Ovary (tissue), 3 donors: ENCODE results near the gene SDR42E2.

ENCODE experiments used
- EP300 ChIP-seq: sonication (generic); formaldehyde crosslinking; IDR thresholded peaks from one replicate; pipeline ENCODE4 v1.6.1; 2017; ENCODE audit warnings: antibody characterized with exemption
- POLR2A ChIP-seq: fragments of 450-650 bp; IDR thresholded peaks from one replicate; pipeline ENCODE4 v1.6.1; 2017; ENCODE audit warnings: antibody characterized with exemption, mild to moderate bottlenecking, moderate library complexity
- TF ChIP-seq, protein P1 (sequence below), 3 donors: fragments of 450-650 bp in 2 of 3; fragments of 200-600 bp in 1 of 3; IDR thresholded peaks; one replicate each; pipeline versions ENCODE4 v1.5.1 to v1.8.0; 2016 to 2022; ENCODE audit warnings: antibody characterized with exemption in 3 of 3, mild to moderate bottlenecking in 1 of 3
- donor health status: DM: no; HTN: no; CAD: no.

- TF ChIP-seq, protein P1, sequence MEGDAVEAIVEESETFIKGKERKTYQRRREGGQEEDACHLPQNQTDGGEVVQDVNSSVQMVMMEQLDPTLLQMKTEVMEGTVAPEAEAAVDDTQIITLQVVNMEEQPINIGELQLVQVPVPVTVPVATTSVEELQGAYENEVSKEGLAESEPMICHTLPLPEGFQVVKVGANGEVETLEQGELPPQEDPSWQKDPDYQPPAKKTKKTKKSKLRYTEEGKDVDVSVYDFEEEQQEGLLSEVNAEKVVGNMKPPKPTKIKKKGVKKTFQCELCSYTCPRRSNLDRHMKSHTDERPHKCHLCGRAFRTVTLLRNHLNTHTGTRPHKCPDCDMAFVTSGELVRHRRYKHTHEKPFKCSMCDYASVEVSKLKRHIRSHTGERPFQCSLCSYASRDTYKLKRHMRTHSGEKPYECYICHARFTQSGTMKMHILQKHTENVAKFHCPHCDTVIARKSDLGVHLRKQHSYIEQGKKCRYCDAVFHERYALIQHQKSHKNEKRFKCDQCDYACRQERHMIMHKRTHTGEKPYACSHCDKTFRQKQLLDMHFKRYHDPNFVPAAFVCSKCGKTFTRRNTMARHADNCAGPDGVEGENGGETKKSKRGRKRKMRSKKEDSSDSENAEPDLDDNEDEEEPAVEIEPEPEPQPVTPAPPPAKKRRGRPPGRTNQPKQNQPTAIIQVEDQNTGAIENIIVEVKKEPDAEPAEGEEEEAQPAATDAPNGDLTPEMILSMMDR (IDR thresholded peaks at IDR 0.05), result no peak
- TF ChIP-seq EP300 (no peak), POLR2A (no peak)
Measured at GRCh38 chr16:22138482-22138881, 23.8 kb upstream of the SDR42E2 start.
